HG02623 (cell line): Measurements from ENCODE around the gene STAB1.

Experiments
- ATAC-seq: cut with Tn5 transposase; IDR thresholded peaks from one replicate; pipeline ENCODE4 v1.9.1; 2021; ENCODE audit warnings: moderate library complexity; ENCODE audit not compliant: unreplicated experiment

Gene STAB1

DNA sequence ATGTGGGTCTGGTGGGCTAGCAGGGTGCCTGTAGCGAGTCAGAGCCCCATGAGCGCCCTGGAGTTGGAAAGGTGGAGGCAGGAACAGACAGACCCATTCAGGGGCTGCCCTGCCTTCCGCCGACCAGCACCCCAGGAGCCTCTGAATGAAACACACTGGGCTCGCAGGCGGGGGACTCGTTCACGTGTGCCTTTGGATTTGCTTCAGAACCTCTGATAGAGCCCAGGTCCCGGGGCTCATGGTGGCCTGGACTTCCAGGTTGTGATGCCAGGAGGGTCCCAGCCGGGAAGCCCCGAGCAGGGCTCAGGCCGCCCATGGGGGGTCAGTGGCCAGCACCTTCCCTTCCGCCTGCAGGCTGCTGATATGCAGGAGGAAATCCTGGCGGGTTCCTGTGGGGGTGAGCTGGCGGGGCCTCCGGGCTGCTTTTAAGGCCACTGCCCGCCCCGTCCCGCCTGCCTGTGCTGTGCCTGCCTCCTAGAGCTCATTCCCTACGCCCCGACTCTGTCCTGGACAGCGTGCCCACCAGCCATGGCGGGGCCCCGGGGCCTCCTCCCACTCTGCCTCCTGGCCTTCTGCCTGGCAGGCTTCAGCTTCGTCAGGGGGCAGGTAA, at the start of gene STAB1:
TSS of gene STAB1 (plus strand) at position 453 of the 610 bp plus-strand sequence. CDS start at position 529, 76 bp downstream.
- ATAC-seq = no peak

GRCh38 chr3:52446042-52446441, 49.1 kb upstream of the STAB1 start:
- no peak for ATAC-seq

- ATAC-seq = no peak
These were observed 48.3 kb upstream of the STAB1 start for GRCh38 chr3:52446631-52447511.

GRCh38 chr3:52447512-52448355, 47.4 kb upstream of the STAB1 start:
- ATAC-seq = no peak

- no peak for ATAC-seq
These were observed 44.5 kb upstream of the STAB1 start for GRCh38 chr3:52450489-52451236.

DNA sequence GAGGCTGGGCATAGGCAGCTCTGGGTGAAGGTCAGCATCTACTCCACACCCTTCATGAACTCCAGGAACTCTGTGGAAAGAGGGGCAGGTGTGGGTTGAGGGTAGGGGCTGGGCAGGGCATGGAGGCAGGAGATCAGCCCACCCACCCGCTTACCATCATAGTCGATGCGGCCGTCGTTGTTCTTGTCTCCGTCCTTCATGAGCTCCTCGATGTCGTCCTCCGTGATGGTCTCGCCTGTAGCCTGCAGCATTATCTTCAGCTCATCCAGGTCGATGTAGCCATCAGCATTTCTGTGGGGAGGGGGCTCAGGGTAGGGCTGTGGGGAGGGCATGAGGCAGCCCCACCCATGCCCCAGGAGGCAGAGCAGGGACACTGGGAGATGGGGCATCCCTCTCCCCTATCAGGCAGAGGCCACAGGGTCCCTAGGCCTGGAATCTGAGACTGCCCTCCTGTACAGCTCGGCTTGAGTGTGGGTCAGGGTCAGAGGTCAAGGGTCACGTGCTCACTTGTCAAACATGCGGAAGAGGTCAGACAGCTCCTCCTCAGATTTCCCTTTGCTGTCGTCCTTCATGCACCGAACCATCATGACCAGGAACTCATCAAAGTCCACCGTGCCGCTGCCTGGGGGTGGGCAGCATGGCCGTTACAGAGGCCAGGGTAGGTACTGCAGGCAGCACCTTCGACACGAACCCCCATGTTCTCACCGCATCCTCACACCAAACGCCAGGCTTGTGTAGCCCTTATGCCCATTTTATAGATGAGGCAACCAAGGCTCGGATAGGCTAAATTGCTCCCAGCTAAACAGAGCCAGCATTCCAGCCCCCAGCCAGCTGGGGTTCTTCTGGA, 43.7 kb upstream of the STAB1 start:
- no peak for ATAC-seq

GRCh38 chr3:52452126-52452525, 43.0 kb upstream of the STAB1 start:
- ATAC-seq = no peak

DNA sequence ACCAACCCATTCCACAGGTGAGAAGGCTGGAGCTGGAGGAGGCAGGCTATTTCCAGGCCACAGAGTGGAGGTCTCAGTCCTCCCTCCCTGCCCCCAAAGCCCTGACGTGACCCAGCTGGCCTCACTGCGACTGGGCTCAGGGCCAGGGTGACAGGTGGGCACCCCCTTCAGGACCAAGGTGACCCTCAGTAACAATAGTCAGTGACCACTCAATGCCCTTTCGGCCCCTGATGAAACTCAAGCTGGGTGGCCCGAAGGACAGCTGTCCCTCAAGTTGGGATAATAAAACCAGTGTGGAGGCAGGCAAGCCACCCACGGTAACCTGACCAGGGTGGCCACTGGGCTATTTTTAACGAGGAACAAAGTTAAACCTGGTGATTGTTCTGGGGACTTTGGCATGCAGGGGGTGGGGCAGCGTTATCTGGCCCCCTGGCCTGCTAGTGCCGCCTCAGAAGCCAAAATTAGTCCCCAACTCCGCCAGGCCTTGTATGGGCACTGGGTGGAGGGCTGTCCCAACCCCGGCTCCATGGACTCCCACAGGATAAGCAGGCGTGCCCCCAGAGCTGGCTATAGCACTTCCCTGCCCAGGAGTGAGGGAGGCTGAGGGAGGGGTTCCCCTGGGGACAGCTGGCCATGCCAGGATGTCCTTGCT, 42.4 kb upstream of the STAB1 start:
- no peak for ATAC-seq

- ATAC-seq = no peak
These were observed 41.5 kb upstream of the STAB1 start, which contains the start of gene TNNC1 for GRCh38 chr3:52453496-52454249. TSS of gene TNNC1 (minus strand) at chr3:52454041. CDS start at chr3:52454015, 26 bp downstream.

- no peak for ATAC-seq
These were observed 40.7 kb upstream of the STAB1 start for GRCh38 chr3:52454250-52454937.

- no peak for ATAC-seq
These were observed 40.2 kb upstream of the STAB1 start for GRCh38 chr3:52454938-52455282.

- peak; percentile 64 for ATAC-seq
These were observed 39.6 kb upstream of the STAB1 start, which contains the start of gene NISCH for GRCh38 chr3:52455283-52456168. TSS of gene NISCH (plus strand) at chr3:52455604. CDS start at chr3:52455642, 38 bp downstream.

DNA sequence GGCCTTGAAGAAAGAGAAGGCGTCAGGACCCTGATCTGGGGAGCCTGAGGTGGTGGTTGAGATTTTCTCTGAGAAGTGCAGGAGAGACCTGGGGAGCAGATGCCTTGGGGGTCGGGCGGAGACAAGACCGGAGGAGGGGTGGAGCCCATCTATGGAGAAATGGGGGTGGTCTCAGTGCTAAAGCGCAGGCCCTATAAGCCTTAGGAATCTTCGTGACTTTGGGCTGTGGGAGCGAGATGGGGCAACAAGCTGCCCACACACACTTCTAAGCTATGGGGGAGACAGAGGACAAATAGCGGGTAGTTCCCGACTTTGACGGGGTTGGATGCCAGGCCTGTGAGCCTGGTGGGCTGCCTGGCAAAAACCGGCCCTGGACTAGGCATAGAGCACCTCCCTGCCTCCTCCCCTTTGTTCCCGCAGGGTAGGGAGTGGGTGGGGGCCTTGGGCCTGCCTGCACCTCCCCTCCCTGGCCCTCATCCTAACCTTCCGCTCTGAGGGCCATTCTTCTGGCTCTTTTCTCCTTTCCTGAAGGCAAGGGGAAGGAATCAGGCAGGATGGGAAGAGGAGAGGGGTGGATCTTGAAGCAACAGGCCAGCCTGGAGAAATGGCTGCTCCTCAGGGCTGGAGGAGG, 38.9 kb upstream of the STAB1 start:
- no peak for ATAC-seq

DNA sequence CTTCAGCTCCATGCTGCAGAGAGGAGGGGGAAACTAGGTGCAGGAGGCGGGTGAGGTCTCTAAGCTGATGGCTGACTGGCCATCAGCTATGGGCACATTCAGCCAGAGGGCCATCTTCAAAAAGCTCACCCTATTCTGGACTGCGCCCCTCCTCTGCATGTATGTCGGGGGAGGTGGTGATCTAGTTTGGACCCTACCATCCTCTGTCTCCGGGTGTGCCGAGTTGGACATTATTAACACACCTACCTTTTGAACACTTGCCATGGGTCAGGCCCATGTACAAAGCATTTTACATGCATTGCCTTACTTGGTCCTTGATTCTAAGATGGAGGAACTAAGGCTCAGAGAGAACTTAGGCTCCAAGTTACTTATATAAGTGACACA, 38.3 kb upstream of the STAB1 start:
- no peak for ATAC-seq

- ATAC-seq = no peak
These were observed 36.9 kb upstream of the STAB1 start for GRCh38 chr3:52458031-52458760.
